Measurements from ENCODE around the gene GEMIN8.

Gene GEMIN8

DNA sequence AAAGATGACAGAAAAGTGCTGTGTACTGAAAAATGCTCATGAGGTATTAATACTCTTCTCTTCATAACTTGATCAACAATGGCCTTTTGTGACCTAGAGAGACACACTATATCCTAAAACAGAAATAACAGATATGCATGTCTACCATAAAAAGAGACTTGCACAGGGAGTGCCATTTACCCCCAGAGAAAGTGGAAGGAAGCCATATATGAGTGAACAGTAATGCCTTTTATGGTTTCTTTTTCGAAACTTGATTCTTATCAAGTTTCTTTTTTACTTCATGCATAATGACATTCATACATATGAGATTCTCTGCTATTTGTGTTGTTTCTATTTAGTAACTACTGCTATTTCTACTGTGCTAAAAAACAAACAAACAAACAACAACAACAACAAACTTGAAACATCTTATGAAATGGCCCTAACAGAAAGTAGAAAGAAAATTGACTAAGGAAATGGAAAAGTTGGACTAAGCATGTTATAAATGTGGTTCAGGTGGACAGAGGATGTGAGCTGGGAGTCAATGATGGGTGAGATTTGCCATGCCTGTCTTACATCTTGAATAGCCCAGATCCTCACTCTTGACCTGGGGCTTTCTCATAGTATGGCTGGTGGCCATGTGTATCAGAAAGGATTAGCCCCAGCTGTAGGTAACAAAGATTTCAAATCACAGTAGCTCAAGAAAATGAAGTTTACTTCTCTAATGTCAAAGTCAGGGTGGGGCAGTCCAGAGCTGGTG, 43.8 kb downstream of the GEMIN8 start:
- Histone ChIP-seq H3K4me1 (ENCODE audit: control insufficient read depth, low read depth, low read length) (peaks cover 6% of the 10 kb centered on the region), H3K9me3 (ENCODE audit: control insufficient read depth, low read depth, low read length) (no peaks in the 10 kb centered on the region), H3K36me3 (ENCODE audit: control insufficient read depth, low read depth, low read length) (no peaks in the 10 kb centered on the region), H3K4me3 (ENCODE audit: low read length) (no peak overlapping the region), H3K27me3 (ENCODE audit: control insufficient read depth, insufficient read depth, low read length) (no peaks in the 10 kb centered on the region), H3K27ac (ENCODE audit: low read length) (no peak overlapping the region), H3K9ac (ENCODE audit: low read length) (no peak overlapping the region)

DNA sequence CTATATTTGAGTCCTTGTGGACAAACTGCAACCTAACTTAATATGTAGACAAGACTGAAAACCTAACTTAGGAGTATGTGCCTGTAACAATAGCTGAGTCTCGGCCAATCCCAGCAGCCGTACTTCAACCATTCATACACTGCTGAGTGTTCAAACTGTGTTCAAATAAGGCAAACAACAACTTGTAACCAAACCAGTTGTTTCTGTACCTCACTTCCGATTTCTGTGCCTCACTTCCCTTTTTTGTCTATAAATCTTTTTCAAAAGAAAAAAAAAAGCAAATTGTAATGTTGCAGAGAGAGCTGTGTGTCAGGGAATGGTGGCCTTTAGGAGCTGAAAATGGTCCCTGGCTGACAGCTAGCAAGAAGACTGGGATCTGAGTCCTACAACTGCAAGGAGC, 46.0 kb downstream of the GEMIN8 start:
- no peaks in the 10 kb centered on the region for H3K27me3 ChIP-seq (ENCODE audit: control insufficient read depth, insufficient read depth, low read length)
- H3K9ac ChIP-seq (ENCODE audit: low read length), result no peak overlapping the region
- no peak overlapping the region for H3K4me3 ChIP-seq (ENCODE audit: low read length)
- peaks cover 6% of the 10 kb centered on the region for H3K4me1 ChIP-seq (ENCODE audit: control insufficient read depth, low read depth, low read length)
- H3K27ac ChIP-seq (ENCODE audit: low read length), result no peak overlapping the region
- H3K36me3 ChIP-seq (ENCODE audit: control insufficient read depth, low read depth, low read length), result no peaks in the 10 kb centered on the region
- no peaks in the 10 kb centered on the region for H3K9me3 ChIP-seq (ENCODE audit: control insufficient read depth, low read depth, low read length)

DNA sequence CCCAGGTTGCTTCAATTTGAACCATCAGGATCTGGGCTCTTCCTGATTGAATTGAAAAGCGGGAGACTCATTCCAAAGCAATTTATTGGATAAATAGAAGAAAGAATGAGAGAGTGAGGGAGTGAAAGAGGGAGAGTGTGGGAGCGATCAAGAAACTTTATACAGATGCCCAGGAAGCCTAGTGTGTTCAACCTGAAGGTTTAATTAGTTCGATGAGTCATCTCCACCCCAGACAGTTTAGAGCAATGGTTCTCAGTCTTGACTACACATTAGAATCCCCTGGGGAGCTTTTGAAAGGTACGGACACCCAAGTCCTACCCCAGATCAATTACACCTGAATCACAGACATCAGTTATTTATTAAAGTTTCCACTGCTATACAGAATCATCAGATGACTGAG, 61.5 kb downstream of the GEMIN8 start:
- Histone ChIP-seq H3K27ac (ENCODE audit: low read length) (no peak overlapping the region), H3K4me1 (ENCODE audit: control insufficient read depth, low read depth, low read length) (no peaks in the 10 kb centered on the region), H3K27me3 (ENCODE audit: control insufficient read depth, insufficient read depth, low read length) (no peaks in the 10 kb centered on the region), H3K4me3 (ENCODE audit: low read length) (no peak overlapping the region), H3K36me3 (ENCODE audit: control insufficient read depth, low read depth, low read length) (no peaks in the 10 kb centered on the region), H3K9me3 (ENCODE audit: control insufficient read depth, low read depth, low read length) (no peaks in the 10 kb centered on the region), H3K9ac (ENCODE audit: low read length) (no peak overlapping the region)

DNA sequence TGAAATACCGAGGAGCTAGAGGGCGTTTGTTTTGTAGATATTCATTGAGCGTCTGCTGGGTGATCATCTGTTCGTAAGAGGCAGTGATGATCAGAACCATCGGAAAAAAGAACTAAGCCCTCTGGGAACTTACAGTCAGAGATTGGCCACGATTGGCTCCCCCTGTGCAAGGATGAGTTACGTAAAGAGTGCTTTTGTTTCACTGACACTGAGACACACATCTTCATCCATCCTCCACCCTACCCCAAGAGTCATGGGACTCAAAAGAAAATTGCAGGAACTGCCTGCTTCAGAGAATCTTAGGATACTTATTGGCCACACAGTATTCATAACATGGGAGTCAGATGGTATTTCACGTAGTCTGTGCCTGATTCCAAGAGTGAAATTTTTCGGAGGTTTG, 62.1 kb downstream of the GEMIN8 start:
- H3K9ac ChIP-seq (ENCODE audit: low read length), result no peak overlapping the region

DNA sequence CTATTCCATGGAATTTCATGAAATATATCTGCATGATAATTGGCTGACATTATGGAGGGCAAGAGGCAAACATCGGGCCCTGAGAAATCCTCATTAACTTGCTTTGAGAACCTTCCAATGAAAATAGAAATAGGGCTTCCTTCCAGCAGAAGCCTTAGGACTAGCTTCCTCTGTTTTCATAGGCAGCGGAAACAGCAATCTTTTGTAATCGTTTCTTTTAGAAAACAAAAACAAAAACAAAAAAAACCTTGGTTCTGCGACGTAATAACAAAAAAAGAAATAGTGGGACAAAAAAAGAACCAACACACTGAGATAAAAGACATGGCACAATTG, 62.9 kb downstream of the GEMIN8 start:
- H3K27ac ChIP-seq (ENCODE audit: low read length), result no peak overlapping the region
- H3K36me3 ChIP-seq (ENCODE audit: control insufficient read depth, low read depth, low read length), result no peaks in the 10 kb centered on the region
- H3K9me3 ChIP-seq (ENCODE audit: control insufficient read depth, low read depth, low read length), result no peaks in the 10 kb centered on the region
- no peaks in the 10 kb centered on the region for H3K27me3 ChIP-seq (ENCODE audit: control insufficient read depth, insufficient read depth, low read length)
- no peaks in the 10 kb centered on the region for H3K4me1 ChIP-seq (ENCODE audit: control insufficient read depth, low read depth, low read length)
- H3K4me3 ChIP-seq (ENCODE audit: low read length), result no peak overlapping the region
- no peak overlapping the region for H3K9ac ChIP-seq (ENCODE audit: low read length)

More for the DNA sequence above, 62.1 kb downstream of the GEMIN8 start:
- Histone ChIP-seq H3K9me3 (ENCODE audit: control insufficient read depth, low read depth, low read length) (no peaks in the 10 kb centered on the region), H3K4me1 (ENCODE audit: control insufficient read depth, low read depth, low read length) (no peaks in the 10 kb centered on the region), H3K27ac (ENCODE audit: low read length) (no peak overlapping the region), H3K4me3 (ENCODE audit: low read length) (no peak overlapping the region), H3K27me3 (ENCODE audit: control insufficient read depth, insufficient read depth, low read length) (no peaks in the 10 kb centered on the region), H3K36me3 (ENCODE audit: control insufficient read depth, low read depth, low read length) (no peaks in the 10 kb centered on the region)

DNA sequence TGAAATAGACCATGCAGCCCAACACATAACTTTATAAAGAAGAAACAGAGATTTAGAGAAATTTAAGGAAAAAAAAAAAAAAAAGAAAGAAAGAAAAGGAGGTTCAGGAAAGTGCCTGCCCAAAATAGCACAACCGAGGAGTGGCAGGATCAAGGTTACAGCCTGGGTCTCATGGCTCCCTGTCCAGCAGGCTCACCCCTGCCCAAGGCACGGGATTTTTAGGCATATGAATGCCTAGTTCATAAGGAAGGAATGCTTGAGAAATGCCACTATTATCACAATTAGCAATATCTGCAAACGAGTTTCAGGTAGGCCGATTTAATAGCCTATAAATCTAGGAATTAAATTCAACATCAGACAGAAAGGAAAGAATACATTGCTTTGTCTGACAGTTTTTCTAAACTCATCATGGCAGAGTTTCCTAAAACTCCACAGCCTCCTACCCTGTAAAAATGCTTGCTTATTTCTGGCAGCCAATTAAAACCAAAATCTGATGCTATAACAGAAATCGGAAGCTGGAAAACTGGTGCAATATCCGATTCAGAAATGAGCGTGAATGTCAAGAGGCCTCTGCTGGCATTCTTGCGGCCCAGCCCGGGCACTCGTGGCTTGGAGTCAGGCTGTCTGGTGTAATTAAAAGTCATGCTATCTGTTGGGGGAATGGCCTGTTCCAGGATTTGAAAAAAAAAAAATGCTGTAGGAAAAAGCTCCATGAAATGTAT, 63.5 kb downstream of the GEMIN8 start:
- no peaks in the 10 kb centered on the region for H3K4me1 ChIP-seq (ENCODE audit: control insufficient read depth, low read depth, low read length)
- H3K9ac ChIP-seq (ENCODE audit: low read length), result no peak overlapping the region
- no peaks in the 10 kb centered on the region for H3K27me3 ChIP-seq (ENCODE audit: control insufficient read depth, insufficient read depth, low read length)
- no peak overlapping the region for H3K4me3 ChIP-seq (ENCODE audit: low read length)
- H3K36me3 ChIP-seq (ENCODE audit: control insufficient read depth, low read depth, low read length), result no peaks in the 10 kb centered on the region
- no peaks in the 10 kb centered on the region for H3K9me3 ChIP-seq (ENCODE audit: control insufficient read depth, low read depth, low read length)
- no peak overlapping the region for H3K27ac ChIP-seq (ENCODE audit: low read length)

DNA sequence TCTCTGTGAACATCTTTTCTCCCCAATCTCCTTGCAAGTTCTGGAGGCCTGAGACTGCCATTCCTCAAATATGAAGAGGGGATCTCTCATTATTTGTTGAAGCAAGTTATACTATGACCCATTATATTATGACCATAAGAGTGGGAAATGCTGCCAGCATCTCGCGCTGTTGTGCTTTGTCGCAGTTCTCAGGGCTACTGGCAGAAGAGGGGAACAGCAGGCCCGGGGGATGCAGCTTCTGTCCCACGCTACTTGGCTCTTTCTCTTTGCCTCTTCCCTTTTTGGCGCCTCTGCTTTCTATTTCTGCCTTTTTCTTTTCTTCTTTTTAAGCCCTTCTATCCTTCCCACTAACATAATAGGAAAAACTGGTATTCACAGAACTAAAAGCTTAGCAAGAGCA, 64.2 kb downstream of the GEMIN8 start:
- Histone ChIP-seq H3K9ac (ENCODE audit: low read length) (no peak overlapping the region), H3K4me1 (ENCODE audit: control insufficient read depth, low read depth, low read length) (no peaks in the 10 kb centered on the region), H3K36me3 (ENCODE audit: control insufficient read depth, low read depth, low read length) (no peaks in the 10 kb centered on the region), H3K27me3 (ENCODE audit: control insufficient read depth, insufficient read depth, low read length) (no peaks in the 10 kb centered on the region), H3K9me3 (ENCODE audit: control insufficient read depth, low read depth, low read length) (no peaks in the 10 kb centered on the region), H3K27ac (ENCODE audit: low read length) (no peak overlapping the region), H3K4me3 (ENCODE audit: low read length) (no peak overlapping the region)

DNA sequence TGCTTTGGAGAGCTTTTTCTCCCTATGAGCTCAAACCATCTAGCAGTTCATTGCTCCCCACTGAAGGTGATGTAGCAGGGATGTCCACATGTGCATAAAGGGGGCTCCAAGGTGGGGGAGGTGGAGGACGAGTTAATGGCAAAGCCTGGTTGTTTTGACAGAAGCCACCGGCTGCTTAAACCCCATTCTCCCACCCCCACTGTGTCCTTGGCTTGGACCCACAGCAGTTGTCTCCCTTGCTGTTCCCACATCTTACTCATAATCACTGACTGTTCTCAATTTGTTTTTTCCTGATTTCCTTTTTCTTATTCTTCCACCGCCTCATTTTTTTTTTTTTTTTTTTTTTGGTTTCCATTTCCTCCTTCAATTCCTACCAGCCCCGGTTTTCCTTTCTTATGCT, 72.7 kb downstream of the GEMIN8 start:
- Histone ChIP-seq H3K36me3 (ENCODE audit: control insufficient read depth, low read depth, low read length) (no peaks in the 10 kb centered on the region), H3K4me1 (ENCODE audit: control insufficient read depth, low read depth, low read length) (no peaks in the 10 kb centered on the region), H3K9ac (ENCODE audit: low read length) (no peak overlapping the region), H3K4me3 (ENCODE audit: low read length) (no peak overlapping the region), H3K27ac (ENCODE audit: low read length) (no peak overlapping the region), H3K27me3 (ENCODE audit: control insufficient read depth, insufficient read depth, low read length) (no peaks in the 10 kb centered on the region), H3K9me3 (ENCODE audit: control insufficient read depth, low read depth, low read length) (no peaks in the 10 kb centered on the region)

All from iPS-18a (cell line).